Lower leg skin (tissue), 3 donors: ENCODE measurements around the gene ASH1L.

ENCODE experiments used
- CTCF ChIP-seq, 3 donors: fragments of 450-650 bp; IDR thresholded peaks; one replicate each; pipeline ENCODE4 v1.5.1; 2016; ENCODE audit warnings: antibody characterized with exemption in 3 of 3, mild to moderate bottlenecking in 3 of 3, moderate library complexity in 2 of 3
- POLR2A ChIP-seq, 2 donors: fragments of 450-650 bp; IDR thresholded peaks; one replicate each; pipeline ENCODE4 v1.6.1; 2016 to 2017; ENCODE audit warnings: antibody characterized with exemption in 2 of 2, mild to moderate bottlenecking in 1 of 2, moderate library complexity in 1 of 2

GRCh38 chr1:155466617-155466972 is 96.0 kb downstream of the ASH1L start:
- TF ChIP-seq CTCF (IDR thresholded peaks at IDR 0.05): no peak
- no peak for TF ChIP-seq POLR2A (IDR thresholded peaks at IDR 0.05)
